GM12891 (cell line): ENCODE measurements around the gene KRTDAP.

Experiments
- POLR2AphosphoS5 ChIP-seq: IDR thresholded peaks from 2 replicates; pipeline ENCODE4 v1.6.1; 2011; ENCODE audit warnings: low read depth, low read length, control low read depth
- TAF1 ChIP-seq: IDR thresholded peaks from 2 replicates; pipeline ENCODE4 v1.6.1; 2011; ENCODE audit warnings: low read depth, low read length, control low read depth

GRCh38 chr19:35517342-35517741, 27.1 kb upstream of the KRTDAP start:
- no peak for TF ChIP-seq POLR2AphosphoS5
- no peak for TF ChIP-seq TAF1
